GM12891 (cell line): ENCODE results near the gene RAET1E.
"Not testable (repeated sequence)": the region's sequence is repeated elsewhere in the genome, so short reads cannot be mapped to it uniquely, and the experiment has no call there.

Experiments used
- POLR2A ChIP-seq: IDR thresholded peaks from 2 replicates; pipeline ENCODE4 v1.6.1; 2011; ENCODE audit warnings: low read depth, low read length, control low read depth
- POLR2AphosphoS5 ChIP-seq: IDR thresholded peaks from 2 replicates; pipeline ENCODE4 v1.6.1; 2011; ENCODE audit warnings: low read depth, low read length, control low read depth
- SPI1 ChIP-seq: IDR thresholded peaks from 2 replicates; pipeline ENCODE4 v1.6.1; 2011; ENCODE audit warnings: low read depth, low read length, control low read depth
- TAF1 ChIP-seq: IDR thresholded peaks from 2 replicates; pipeline ENCODE4 v1.6.1; 2011; ENCODE audit warnings: low read depth, low read length, control low read depth

- not testable (repeated sequence) for TF ChIP-seq POLR2AphosphoS5, POLR2A, SPI1, TAF1
Measured at GRCh38 chr6:149946631-149947030, 48.7 kb upstream of the RAET1E start.
